Stimulated activated naive CD4-positive, alpha-beta T cell (primary cell): ENCODE results near the gene MKS1.

Source experiments
- DNase-seq, 6 experiments: peaks; one replicate each; lab custom pipeline; 2025; lab: John Stamatoyannopoulos, UW

Gene MKS1

GRCh38 chr17:58219007-58219788 lies at the start of gene MKS1:
MKS1 (minus strand) TSS chr17:58219255; CDS start chr17:58219230, 25 bp downstream.
- peak; percentile 87 to 95 (median 92) for DNase-seq

DNA sequence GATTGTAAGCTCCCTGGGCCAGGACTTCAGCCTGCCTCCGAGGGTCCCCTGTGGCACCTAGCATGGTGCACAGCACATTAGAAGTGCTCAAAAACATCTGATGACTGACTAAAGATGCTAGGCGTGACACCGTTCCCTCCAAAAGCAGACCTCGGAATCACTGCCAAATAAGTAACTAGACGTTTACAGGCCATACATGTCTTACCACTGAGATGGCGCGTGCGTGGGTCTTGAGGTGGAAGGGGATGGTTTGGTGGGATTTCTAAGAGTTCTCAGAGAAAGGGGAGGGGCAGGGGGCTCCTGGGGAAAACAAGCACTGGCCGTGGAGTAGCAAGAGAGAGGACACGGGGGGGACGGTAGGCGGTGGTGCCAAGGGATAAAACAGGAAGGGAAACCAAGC lies 49.3 kb upstream of the MKS1 start:
- no peak for DNase-seq

DNA sequence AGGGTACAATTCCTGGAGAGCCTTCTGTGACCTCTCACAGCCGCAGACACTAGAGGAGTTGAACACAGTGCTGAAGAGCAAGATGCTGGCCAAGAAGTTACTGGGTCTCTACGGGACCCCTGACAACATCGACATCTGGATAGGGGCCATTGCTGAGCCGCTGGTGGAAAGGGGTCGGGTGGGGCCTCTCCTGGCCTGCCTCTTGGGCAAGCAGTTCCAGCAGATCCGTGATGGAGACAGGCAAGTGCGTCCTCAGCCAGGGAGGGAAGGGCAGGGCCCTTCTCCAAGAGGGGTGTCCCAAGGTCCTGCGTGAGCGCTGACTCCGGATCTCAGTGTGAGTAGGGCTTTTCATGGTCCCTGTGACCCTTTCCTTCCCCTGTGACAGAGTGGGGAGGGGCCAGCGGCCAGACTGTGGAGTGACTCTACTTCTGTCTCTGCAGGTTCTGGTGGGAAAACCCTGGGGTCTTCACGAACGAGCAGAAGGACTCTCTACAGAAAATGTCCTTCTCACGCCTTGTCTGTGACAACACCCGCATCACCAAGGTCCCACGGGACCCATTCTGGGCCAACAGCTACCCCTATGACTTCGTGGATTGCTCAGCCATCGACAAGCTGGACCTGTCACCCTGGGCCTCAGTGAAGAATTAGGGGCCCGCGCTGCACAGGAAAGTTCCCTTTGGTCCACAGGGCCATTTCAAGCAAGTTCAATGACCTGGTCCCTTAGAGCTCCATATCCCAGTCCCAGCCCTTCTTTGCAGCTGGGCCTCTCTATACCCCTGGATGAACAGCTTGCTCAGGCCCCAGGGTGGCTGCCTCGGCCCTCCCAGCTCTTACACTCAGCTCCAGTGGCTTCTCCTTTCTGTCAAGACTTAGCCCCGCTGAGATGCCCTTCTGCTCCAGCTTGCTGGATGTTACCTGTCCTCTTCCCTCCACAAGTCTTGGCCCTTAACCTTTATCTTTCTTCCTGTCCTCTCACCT lies 48.6 kb upstream of the MKS1 start:
- DNase-seq = no peak

DNA sequence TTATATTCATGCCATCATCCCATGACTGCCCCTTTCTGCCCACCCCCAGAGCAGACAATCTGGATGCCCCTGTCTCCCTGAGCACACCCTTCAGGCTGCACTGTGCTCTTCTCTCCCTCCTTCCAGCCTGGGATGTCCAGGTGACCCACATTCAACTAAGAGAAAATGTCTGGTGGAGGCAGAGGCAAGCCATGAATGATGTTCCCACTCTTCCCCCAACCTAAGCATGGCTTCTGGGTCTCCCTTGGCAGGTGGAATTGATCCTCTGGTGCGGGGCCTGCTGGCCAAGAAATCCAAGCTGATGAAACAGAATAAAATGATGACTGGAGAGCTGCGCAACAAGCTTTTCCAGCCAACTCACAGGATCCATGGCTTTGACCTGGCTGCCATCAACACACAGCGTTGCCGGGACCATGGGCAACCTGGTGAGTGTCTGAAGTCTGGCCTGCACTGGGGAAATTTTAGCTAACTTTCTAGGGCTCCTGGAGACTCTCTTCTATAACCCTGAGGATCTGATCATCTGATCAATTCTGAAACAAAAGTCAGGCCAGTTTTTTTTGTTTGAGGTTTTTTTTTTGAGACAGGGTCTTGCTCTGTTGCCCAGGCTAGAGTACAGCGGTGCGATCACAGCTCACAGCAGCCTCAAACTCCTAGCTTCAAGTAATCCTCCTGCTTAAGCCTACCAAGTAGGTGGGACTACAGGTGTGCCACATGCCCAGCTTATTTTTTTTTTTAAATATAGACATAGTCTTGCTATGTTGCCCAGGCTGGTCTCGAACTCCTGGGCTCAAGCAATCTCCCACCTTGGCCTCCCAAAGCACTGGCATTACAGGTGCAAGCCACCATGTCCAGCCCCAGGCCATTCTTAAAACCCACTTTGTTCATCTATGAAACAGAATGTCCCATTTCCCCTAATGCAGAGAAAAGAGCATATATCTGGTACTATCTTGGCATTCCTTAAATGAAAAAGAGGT lies 47.1 kb upstream of the MKS1 start:
- DNase-seq = no peak

- no peak for DNase-seq
Measured at GRCh38 chr17:58265271-58265670, 46.2 kb upstream of the MKS1 start.

DNA sequence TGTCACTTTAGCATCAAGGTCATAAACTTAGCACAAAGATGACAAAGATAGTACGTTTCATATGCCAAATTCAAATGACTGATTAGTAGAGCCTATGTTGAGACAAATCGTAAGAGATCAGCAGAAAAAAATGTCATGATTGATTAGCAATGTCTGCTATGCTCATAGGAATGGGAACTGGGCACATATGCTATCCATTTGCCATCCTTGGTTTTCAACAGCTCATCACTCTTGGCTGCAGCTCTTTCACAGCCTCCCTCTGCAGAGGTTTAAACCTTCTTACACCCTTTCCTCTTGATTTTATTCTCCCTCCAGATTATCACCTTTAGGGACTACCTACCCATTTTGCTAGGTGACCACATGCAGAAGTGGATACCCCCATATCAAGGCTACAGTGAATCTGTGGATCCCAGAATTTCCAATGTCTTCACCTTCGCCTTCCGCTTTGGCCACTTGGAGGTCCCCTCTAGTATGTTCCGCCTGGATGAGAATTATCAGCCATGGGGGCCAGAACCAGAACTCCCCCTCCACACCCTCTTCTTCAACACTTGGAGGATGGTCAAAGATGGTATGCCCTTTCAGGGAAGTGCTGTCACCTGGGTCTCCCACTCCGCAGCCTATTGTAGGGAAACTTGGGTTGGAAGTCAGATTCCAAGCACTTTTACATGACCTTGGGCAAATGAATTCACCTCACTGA lies 45.5 kb upstream of the MKS1 start:
- DNase-seq = no peak

DNA sequence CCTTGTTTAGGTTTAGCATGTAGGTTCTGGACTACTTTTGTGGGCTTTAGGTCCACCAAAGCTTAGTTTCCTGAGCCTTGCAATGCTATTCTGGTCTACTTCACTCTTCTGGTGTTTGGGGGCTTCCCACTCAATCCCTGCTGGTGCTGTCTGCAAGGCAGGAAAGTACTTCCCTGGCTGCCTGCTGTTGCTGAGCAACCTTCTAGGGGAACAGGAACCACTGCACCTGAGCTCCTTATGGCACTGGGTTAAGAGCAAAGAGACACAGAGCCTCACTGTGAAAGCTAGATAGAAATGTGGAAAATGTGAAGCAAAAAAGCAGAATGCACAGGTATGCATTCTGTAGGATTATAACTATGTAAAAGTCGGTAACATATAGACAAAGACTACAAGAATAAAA lies 44.7 kb upstream of the MKS1 start:
- DNase-seq = no peak

DNA sequence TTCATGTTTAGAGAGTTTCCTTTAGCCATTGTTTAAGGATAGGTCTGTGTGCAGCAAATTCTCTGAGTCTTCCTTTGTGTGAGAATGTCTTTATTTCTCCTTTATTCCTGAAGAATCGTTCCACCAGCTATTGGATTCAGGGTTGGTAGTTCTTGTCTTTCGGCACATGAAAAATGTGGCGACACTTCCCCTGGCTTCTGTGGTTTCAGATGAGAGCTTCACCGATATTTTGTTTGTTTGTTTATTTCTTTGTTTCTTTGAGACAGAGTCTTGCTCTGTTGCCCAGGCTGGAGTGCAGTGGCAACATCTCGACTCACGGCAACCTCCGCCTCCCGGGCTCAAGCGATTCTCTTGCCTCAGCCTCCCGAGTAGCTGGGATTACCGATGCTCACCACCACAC lies 43.1 kb upstream of the MKS1 start:
- no peak for DNase-seq

GRCh38 chr17:58254803-58255202 lies 35.7 kb upstream of the MKS1 start:
- no peak for DNase-seq

DNA sequence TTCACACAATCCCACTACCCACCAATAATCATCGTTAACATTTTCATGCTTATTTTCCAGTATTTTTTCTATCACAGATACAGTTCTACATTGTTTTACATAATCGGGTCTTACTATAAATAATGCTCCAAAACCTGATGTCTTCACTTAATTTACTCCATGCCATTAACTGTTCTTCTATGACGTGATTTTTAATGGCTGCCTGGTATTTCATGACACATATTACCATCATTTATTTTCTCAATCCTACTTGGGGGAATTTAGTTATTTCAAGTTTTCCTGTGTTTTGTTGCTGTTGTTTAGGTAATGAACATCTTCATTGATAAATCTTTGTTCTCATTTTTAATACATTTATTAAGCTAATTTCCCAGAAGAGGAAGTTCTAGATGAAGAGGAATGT lies 34.0 kb upstream of the MKS1 start:
- no peak for DNase-seq

- DNase-seq = no peak
Measured at GRCh38 chr17:58252141-58252540, 33.1 kb upstream of the MKS1 start.

GRCh38 chr17:58250344-58251011 lies 31.4 kb upstream of the MKS1 start:
- no peak for DNase-seq

DNA sequence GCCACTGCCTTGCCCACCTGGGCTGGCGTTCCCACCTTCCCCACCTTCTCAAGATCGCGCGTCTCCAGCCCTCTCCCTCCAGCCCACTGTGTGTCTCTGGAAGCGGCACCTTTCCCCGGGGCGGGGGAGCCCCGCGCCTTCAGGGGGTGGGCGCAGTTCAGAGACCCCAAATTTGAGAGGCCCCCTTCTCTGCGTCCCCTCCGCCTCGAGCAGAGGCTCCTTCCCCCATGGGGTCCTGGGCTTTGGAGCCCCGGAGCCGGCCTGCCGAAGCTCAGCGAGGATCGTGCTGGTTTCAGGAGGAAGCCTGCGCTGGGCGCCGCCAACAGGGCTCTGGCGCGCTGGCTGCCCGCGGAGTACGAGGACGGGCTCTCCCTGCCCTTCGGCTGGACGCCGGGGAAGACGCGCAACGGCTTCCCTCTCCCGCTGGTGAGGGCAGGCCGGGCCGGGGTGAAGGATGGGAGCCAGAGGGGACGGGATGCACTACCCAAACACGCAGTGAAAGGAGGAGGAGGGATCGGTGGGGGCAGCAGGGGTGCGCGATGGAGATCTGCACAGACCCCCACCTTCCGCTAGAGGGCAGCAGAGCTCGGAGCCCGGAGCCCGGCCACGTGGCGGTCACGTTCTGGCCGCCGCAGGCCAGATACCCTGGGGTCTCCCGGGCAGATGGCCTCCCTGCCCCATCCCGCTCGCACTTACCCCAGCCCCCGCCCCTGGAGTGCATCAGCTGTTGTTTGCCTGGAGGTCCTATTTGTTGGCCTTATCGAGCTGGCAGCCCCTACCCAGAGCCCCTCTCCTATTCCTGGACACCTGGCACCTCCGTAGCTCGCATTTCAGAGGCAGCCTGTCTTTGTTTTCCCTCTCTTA lies 30.4 kb upstream of the MKS1 start:
- peak; percentile 45 to 83 (median 63) for DNase-seq

DNA sequence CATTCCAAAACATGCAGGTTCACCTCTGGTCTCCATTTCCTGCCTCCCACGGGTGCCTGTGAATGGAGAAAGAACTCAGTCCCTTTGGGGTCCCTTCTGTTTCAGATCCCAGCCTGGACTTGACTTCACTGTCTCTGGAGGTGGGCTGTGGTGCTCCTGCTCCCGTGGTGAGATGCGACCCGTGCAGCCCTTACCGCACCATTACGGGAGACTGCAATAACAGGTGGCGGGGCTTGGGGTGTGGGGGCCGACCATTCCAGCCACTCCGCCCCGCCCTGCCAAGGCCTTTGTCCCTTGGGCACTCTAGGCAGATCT lies 29.9 kb upstream of the MKS1 start:
- no peak for DNase-seq

DNA sequence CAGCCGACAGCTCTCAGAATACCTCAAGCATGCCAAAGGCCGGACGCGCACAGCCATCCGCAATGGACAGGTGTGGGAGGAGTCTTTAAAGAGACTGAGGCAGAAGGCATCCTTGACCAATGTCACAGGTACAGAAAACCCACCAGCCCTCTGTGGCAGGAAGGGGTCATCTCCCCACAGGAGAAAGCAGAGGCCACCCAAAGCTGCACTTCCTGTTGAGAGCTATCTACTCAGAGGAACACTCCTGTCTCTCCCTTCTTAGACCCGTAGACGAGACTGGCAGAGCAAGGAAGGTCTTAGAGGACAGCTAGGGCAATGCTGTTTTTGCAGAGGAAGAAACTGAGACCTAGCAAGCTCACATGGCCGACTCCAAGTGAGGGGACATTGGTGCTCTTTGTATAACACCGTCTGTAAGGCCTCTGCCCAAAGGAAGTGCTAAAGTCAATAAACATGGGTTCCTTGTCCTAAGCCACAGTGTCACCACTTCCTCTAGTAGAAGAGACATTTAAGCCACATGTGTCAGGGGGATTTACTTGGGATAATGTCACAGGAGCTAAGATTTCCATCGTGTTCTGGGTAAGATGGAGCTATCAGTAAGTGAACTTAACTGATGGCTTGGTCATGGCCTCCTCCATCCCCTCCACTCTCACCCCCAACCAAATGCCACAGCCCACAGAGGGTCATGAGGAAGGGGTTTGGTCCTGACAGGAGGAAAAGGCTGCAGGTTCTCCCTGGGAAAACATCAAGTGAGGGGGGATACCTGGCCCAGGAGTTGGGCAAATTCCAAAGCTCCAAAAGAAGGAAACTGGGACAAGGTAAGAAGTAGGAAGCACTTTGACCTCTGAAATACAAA lies 28.7 kb upstream of the MKS1 start:
- no peak for DNase-seq

- DNase-seq = no peak
Measured at GRCh38 chr17:58246781-58247180, 27.7 kb upstream of the MKS1 start.

DNA sequence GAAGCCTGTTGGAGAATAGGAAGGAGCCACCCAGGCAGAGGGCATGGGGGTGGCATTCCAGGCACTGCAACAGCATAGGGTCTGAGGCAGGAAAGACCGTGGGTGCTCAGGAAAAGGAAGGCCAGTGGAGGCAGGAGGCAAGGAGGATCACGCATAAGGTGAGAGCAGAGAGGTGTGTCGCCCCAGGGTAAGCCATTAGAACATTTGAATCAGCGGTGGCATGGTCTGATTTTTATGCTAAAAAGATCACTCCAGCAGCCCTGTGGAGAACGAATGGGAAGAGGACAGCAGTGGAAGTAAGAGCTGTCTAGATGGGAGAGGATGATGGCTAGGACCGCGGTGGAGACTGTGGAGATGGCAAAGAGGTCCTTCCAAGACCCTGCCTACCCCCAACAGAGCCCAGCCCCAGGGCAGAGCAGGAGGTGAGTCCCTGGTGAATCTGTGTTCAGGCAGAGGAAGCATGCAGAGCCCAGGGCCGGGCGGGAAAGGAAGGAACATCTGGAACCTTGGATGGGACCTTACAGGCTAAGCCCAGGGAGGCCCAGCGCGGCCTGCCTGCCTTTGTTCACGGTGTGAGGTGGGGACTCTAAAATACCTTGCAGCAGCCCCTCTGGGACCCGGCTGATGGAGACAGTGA lies 27.2 kb upstream of the MKS1 start:
- no peak for DNase-seq

- no peak for DNase-seq
Measured at GRCh38 chr17:58245428-58246103, 26.5 kb upstream of the MKS1 start.
